HepG2 (cell line): Measurements from ENCODE around the gene CDC23. TPM values are rescaled to one million over a fixed set of nuclear protein-coding genes. Genes with fewer than 3 reads are reported as not detected.

Source experiments
- ASH2L ChIP-seq: fragments of 300-600, 200-600 bp; sonication (generic); IDR thresholded peaks from 2 replicates; pipeline ENCODE4 v1.7.0; 2017; ENCODE audit warnings: low read depth, mild to moderate bottlenecking, moderate library complexity, mixed read lengths, low read length; ENCODE audit not compliant: insufficient read length
- CREB1 ChIP-seq, 2 experiments: fragments of 450-650 bp in 1 of 2; IDR thresholded peaks; 2 replicates each; pipeline ENCODE4 v1.6.1; 2016 to 2017; ENCODE audit warnings: control low read depth in 1 of 2, mild to moderate bottlenecking in 1 of 2, missing compliant biosample characterization in 1 of 2, missing genetic modification characterization in 1 of 2
- CTCF ChIP-seq: sonication (generic); formaldehyde crosslinking; IDR thresholded peaks from 2 replicates; pipeline ENCODE4 v1.5.0; 2020; ENCODE audit warnings: mild to moderate bottlenecking, missing genetic modification reagents, moderate library complexity
- FLYWCH1 ChIP-seq: sonication (generic); formaldehyde crosslinking; IDR thresholded peaks from 2 replicates; pipeline ENCODE4 v1.8.1; 2023; ENCODE audit warnings: mild to moderate bottlenecking, missing genetic modification reagents
- GLMP ChIP-seq: sonication (generic); formaldehyde crosslinking; IDR thresholded peaks from 2 replicates; pipeline ENCODE4 v1.9.0; 2021; ENCODE audit warnings: missing genetic modification reagents, mild to moderate bottlenecking, borderline replicate concordance
- HNRNPLL ChIP-seq: fragments of 200-400 bp; formaldehyde crosslinking; IDR thresholded peaks from 2 replicates; pipeline ENCODE4 v1.6.1; 2017; ENCODE audit warnings: mild to moderate bottlenecking, low read depth, low read length; ENCODE audit not compliant: poor library complexity, severe bottlenecking
- MAZ ChIP-seq, 2 experiments: sonication (generic) in 1 of 2; formaldehyde crosslinking in 1 of 2; IDR thresholded peaks; 2 replicates each; pipeline versions ENCODE4 v1.5.0 to v1.6.1; 2012 to 2020; ENCODE audit warnings: low read depth in 2 of 2, mild to moderate bottlenecking in 2 of 2, borderline replicate concordance in 1 of 2, improper control_type of control experiment in 1 of 2, low read length in 1 of 2, missing genetic modification reagents in 1 of 2, moderate library complexity in 1 of 2
- MXI1 ChIP-seq: IDR thresholded peaks from 3 replicates; pipeline ENCODE4 v1.6.1; 2012; ENCODE audit warnings: low read depth, low read length, inconsistent platforms, borderline replicate concordance
- MYC ChIP-seq: sonication (generic); formaldehyde crosslinking; IDR thresholded peaks from 2 replicates; pipeline ENCODE4 v1.9.0; 2021; ENCODE audit warnings: missing genetic modification reagents, borderline replicate concordance
- MZF1 ChIP-seq: sonication (generic); formaldehyde crosslinking; IDR thresholded peaks from 2 replicates; pipeline ENCODE4 v1.8.1; 2023; ENCODE audit warnings: mild to moderate bottlenecking, missing genetic modification reagents, borderline replicate concordance
- NPAS2 ChIP-seq: sonication (generic); formaldehyde crosslinking; IDR thresholded peaks from 2 replicates; pipeline ENCODE4 v1.8.0; 2022; ENCODE audit warnings: mild to moderate bottlenecking, missing genetic modification reagents, borderline replicate concordance
- NR2F2 ChIP-seq: IDR thresholded peaks from 2 replicates; pipeline ENCODE4 v1.6.1; 2012; ENCODE audit warnings: low read depth, inconsistent platforms, borderline replicate concordance
- RELA ChIP-seq: sonication (generic); formaldehyde crosslinking; IDR thresholded peaks from 2 replicates; pipeline ENCODE4 v1.4.0; 2020; ENCODE audit warnings: missing genetic modification reagents
- SAFB2 ChIP-seq: sonication (generic); formaldehyde crosslinking; IDR thresholded peaks from 2 replicates; pipeline ENCODE4 v1.5.1; 2020; ENCODE audit warnings: missing genetic modification reagents, low read depth, mild to moderate bottlenecking, borderline replicate concordance
- SMARCC2 ChIP-seq: fragments of 450-650 bp; IDR thresholded peaks from 2 replicates; pipeline ENCODE4 v1.6.1; 2017; ENCODE audit warnings: antibody characterized with exemption, mild to moderate bottlenecking
- SNAPC4 ChIP-seq: sonication (generic); formaldehyde crosslinking; IDR thresholded peaks from 2 replicates; pipeline ENCODE4 v1.4.0; 2020; ENCODE audit warnings: mild to moderate bottlenecking, missing genetic modification reagents
- SP5 ChIP-seq: IDR thresholded peaks from 2 replicates; pipeline ENCODE4 v1.6.1; 2016; ENCODE audit warnings: low read depth, borderline replicate concordance
- SRF ChIP-seq: IDR thresholded peaks from 2 replicates; pipeline ENCODE4 v1.6.1; 2011; ENCODE audit warnings: mild to moderate bottlenecking, low read depth, low read length, moderate library complexity
- TBL1XR1 ChIP-seq: fragments of 150-350 bp; IDR thresholded peaks from 2 replicates; pipeline ENCODE4 v1.6.1; 2014; ENCODE audit warnings: borderline replicate concordance, low read length; ENCODE audit not compliant: partially characterized antibody
- YY1 ChIP-seq: IDR thresholded peaks from 2 replicates; pipeline ENCODE4 v1.6.1; 2011; ENCODE audit warnings: low read length, low read depth, moderate library complexity, mild to moderate bottlenecking; ENCODE audit not compliant: insufficient read depth, insufficient replicate concordance
- polyA plus RNA-seq, 8 experiments: library from polyadenylated mRNA; depleted of rRNA in 3 of 8; stranded (reverse) in 7 of 8; unstranded in 1 of 8; fragments of >200 nt; fragmentation: Illumina TruSeq in 4 of 8; extraction: Trizol in 4 of 8; gene quantifications; 2 replicates each; pipeline versions ENCODE4 v1.2.1 to v1.2.3, GENCODE V29; 2011 to 2016; ENCODE audit warnings: low read depth in 4 of 8, missing spikeins in 1 of 8, mixed read lengths in 1 of 8; ENCODE audit not compliant: insufficient read depth in 1 of 8
- total RNA-seq, 5 experiments: library from RNA; depleted of rRNA; stranded (reverse); fragments of >200 nt; fragmentation: Illumina TruSeq; extraction: Trizol; gene quantifications; 2 replicates each; pipeline ENCODE4 v1.2.3, GENCODE V29; 2016; ENCODE audit warnings: low read depth in 1 of 5

The CDC23 gene
- total and polyA plus RNA-seq, 2 of the 13 experiments (the other 11 are each of a cell fraction or from before 2014, with no cell fraction given): 38.3 to 47.7 TPM

- TF ChIP-seq RELA (CRISPR knock-in tag): no peak
- peak; percentile 100 for TF ChIP-seq MXI1
- TF ChIP-seq FLYWCH1 (CRISPR knock-in tag): peak; percentile 83; the same call in 1 of the 2 replicates
- TF ChIP-seq SP5: peak; percentile 71
- no peak for TF ChIP-seq NPAS2 (CRISPR knock-in tag)
- TF ChIP-seq ASH2L: peak; percentile 75
- TF ChIP-seq HNRNPLL: peak; percentile 50
- peak; percentile 97 for TF ChIP-seq YY1
- TF ChIP-seq SRF: peak; percentile 72; the same call in 1 of the 2 replicates
- TF ChIP-seq SNAPC4 (CRISPR knock-in tag): 0 out of 2 replicates have a peak, but pooled peaks have one; percentile 28
- no peak for TF ChIP-seq GLMP (CRISPR knock-in tag)
- peak; percentile 92 for TF ChIP-seq MYC (CRISPR knock-in tag)
- TF ChIP-seq CTCF (CRISPR knock-in tag): peak; percentile 15; the same call in 1 of the 2 replicates
- TF ChIP-seq NR2F2: 0 out of 2 replicates have a peak, but pooled peaks have one; percentile 30
- TF ChIP-seq TBL1XR1: peak; percentile 10
- TF ChIP-seq SAFB2 (CRISPR knock-in tag): no peak
- peak; percentile 64; the same call in 1 of the 2 replicates for TF ChIP-seq CREB1 (IDR thresholded peaks at IDR 0.05)
- peak; percentile 91 for TF ChIP-seq CREB1 (CRISPR knock-in tag; IDR thresholded peaks at IDR 0.05)
- TF ChIP-seq SMARCC2: no peak
- no peak for TF ChIP-seq MAZ (IDR thresholded peaks at IDR 0.05; ENCODE audit: borderline replicate concordance, low read depth, low read length)
- TF ChIP-seq MAZ (CRISPR knock-in tag; IDR thresholded peaks at IDR 0.05; ENCODE audit: low read depth): peak; percentile 65
- TF ChIP-seq MZF1 (CRISPR knock-in tag): no peak; the same call in 1 of the 2 replicates
These were observed 34.4 kb downstream of the CDC23 start, which contains the start of the genes BRD8 and KIF20A (continued) for GRCh38 chr5:138178516-138179276.
